ENCODE measurements around the gene DMKN.
"Not testable (repeated sequence)": the region's sequence is repeated elsewhere in the genome, so short reads cannot be mapped to it uniquely, and the experiment has no call there.

DMKN gene

DNA sequence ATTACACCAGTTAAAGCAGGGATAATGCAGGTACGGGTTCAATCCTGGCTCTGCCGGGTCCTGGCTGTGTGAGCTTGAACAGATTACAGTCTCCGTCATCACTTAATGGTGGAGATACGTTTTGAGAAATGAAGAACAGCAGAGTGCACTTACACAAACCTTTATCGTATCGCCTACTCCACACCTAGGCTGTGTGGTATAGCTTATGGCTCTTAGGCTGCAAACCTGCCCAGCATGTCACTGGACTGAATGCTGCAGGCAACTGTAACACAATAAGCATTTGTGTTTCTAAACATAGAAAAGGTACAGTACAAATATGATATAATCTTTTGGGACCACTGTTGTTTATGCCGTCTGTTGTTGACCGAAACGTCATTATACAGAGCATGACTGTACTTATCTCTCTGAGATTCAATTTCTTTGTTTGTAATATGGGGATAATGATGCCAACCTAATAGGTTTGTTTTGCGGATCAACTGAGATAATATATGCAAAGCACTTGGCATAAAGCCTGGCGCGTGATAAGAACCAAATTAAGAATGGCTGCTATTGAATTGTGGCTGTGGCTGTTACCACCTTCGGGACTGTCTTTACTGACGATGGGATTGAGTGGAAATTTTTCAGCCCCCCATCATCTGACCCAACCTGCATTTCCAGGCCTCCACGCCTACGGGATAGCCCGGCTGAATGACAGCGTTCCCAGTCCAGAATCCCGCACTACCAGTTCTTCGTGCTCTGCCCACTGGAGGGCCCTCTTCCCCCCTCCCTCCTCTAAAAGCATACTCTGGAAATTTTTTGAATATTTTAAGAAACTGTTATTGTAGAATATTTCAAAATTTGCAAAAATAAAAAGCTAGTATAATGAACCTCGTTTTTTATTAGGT, 34.4 kb downstream of the DMKN start:
- no peaks in the 10 kb centered on the region for H3K36me3 ChIP-seq (ENCODE audit: insufficient read depth, low read length)
- H3K4me1 ChIP-seq (ENCODE audit: insufficient read depth, low read length, poor library complexity, severe bottlenecking), result no peaks in the 10 kb centered on the region
- no peak for TF ChIP-seq EZH2phosphoT487 (IDR thresholded peaks at IDR 0.05; ENCODE audit: borderline replicate concordance)
- TF ChIP-seq CTCF (conservative IDR thresholded peaks at IDR 0.05; ENCODE audit: low read length), result no peak
- H3K9ac ChIP-seq (ENCODE audit: low read depth, low read length, poor library complexity, severe bottlenecking), result no peak overlapping the region
- H3K4me2 ChIP-seq (ENCODE audit: low read depth, low read length, poor library complexity, severe bottlenecking), result no peak overlapping the region
- H3K9me3 ChIP-seq (ENCODE audit: insufficient read depth, low read depth, low read length), result no peaks in the 10 kb centered on the region
- H3K79me2 ChIP-seq (ENCODE audit: insufficient read depth, low read length), result no peaks in the 10 kb centered on the region
- no peak overlapping the region for H3K4me3 ChIP-seq (ENCODE audit: low read length, poor library complexity, severe bottlenecking)
- H3F3A ChIP-seq (ENCODE audit: low read depth), result no peaks in the 10 kb centered on the region
- H4K20me1 ChIP-seq (ENCODE audit: insufficient read depth, low read length, poor library complexity, severe bottlenecking), result no peaks in the 10 kb centered on the region
- no peak overlapping the region for H2AFZ ChIP-seq (ENCODE audit: low read length)
- H3K27me3 ChIP-seq (ENCODE audit: insufficient read depth, low read length, poor library complexity, severe bottlenecking), result no peaks in the 10 kb centered on the region
- no peaks in the 10 kb centered on the region for H3K9me2 ChIP-seq (replicated peaks; ENCODE audit: low read depth, low read length)

DNA sequence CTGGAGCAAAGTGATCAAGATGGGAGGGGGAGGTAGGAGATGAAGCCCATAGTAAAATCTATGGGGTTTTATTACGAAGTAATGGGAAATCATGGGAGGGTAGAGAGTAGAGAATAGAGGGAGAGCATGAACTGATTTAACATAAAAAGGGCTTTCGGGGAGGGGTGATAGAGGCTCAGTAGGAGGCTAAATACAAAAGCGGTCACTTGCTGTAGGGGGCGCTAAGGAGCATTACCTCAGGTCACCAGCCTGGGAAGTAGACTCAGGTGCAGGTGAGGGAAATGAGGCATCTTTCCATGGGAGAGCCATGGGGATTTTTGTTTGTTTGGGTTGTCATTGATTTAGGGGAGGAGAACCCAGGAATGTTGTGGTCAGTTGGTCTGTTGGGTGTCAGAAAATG, 37.3 kb downstream of the DMKN start:
- no peaks in the 10 kb centered on the region for H3K27me3 ChIP-seq (ENCODE audit: insufficient read depth, low read length, poor library complexity, severe bottlenecking)
- TF ChIP-seq EZH2phosphoT487 (IDR thresholded peaks at IDR 0.05; ENCODE audit: borderline replicate concordance) (no peak), CTCF (conservative IDR thresholded peaks at IDR 0.05; ENCODE audit: low read length) (peak; percentile 69)

GRCh38 chr19:35474594-35474993, 38.9 kb downstream of the DMKN start:
- not testable (repeated sequence) for H4K20me1 ChIP-seq (ENCODE audit: insufficient read depth, low read length, poor library complexity, severe bottlenecking); H3K79me2 ChIP-seq (ENCODE audit: insufficient read depth, low read length); H3K9ac ChIP-seq (ENCODE audit: low read depth, low read length, poor library complexity, severe bottlenecking); H2AFZ ChIP-seq (ENCODE audit: low read length); H3K36me3 ChIP-seq (ENCODE audit: insufficient read depth, low read length); H3K27me3 ChIP-seq (ENCODE audit: insufficient read depth, low read length, poor library complexity, severe bottlenecking); H3K9me2 ChIP-seq (replicated peaks; ENCODE audit: low read depth, low read length); H3K4me2 ChIP-seq (ENCODE audit: low read depth, low read length, poor library complexity, severe bottlenecking); H3F3A ChIP-seq (ENCODE audit: low read depth); H3K4me1 ChIP-seq (ENCODE audit: insufficient read depth, low read length, poor library complexity, severe bottlenecking); H3K4me3 ChIP-seq (ENCODE audit: low read length, poor library complexity, severe bottlenecking); H3K9me3 ChIP-seq (ENCODE audit: insufficient read depth, low read depth, low read length)

More for the DNA sequence above, 37.3 kb downstream of the DMKN start:
- H3K4me2 ChIP-seq (ENCODE audit: low read depth, low read length, poor library complexity, severe bottlenecking), result no peak overlapping the region
- no peaks in the 10 kb centered on the region for H3F3A ChIP-seq (ENCODE audit: low read depth)
- H2AFZ ChIP-seq (ENCODE audit: low read length), result no peak overlapping the region
- no peaks in the 10 kb centered on the region for H4K20me1 ChIP-seq (ENCODE audit: insufficient read depth, low read length, poor library complexity, severe bottlenecking)
- H3K36me3 ChIP-seq (ENCODE audit: insufficient read depth, low read length), result no peaks in the 10 kb centered on the region
- H3K4me1 ChIP-seq (ENCODE audit: insufficient read depth, low read length, poor library complexity, severe bottlenecking), result no peaks in the 10 kb centered on the region
- no peaks in the 10 kb centered on the region for H3K79me2 ChIP-seq (ENCODE audit: insufficient read depth, low read length)
- H3K9ac ChIP-seq (ENCODE audit: low read depth, low read length, poor library complexity, severe bottlenecking), result no peak overlapping the region
- H3K9me2 ChIP-seq (replicated peaks; ENCODE audit: low read depth, low read length), result no peaks in the 10 kb centered on the region
- H3K9me3 ChIP-seq (ENCODE audit: insufficient read depth, low read depth, low read length), result no peaks in the 10 kb centered on the region
- no peak overlapping the region for H3K4me3 ChIP-seq (ENCODE audit: low read length, poor library complexity, severe bottlenecking)

GRCh38 chr19:35474104-35474503, 39.3 kb downstream of the DMKN start:
- Histone ChIP-seq H3K9ac (ENCODE audit: low read depth, low read length, poor library complexity, severe bottlenecking) (no peak overlapping the region), H3K79me2 (ENCODE audit: insufficient read depth, low read length) (no peaks in the 10 kb centered on the region), H3K4me3 (ENCODE audit: low read length, poor library complexity, severe bottlenecking) (no peak overlapping the region), H3F3A (ENCODE audit: low read depth) (no peaks in the 10 kb centered on the region), H3K27me3 (ENCODE audit: insufficient read depth, low read length, poor library complexity, severe bottlenecking) (no peaks in the 10 kb centered on the region), H3K4me1 (ENCODE audit: insufficient read depth, low read length, poor library complexity, severe bottlenecking) (no peaks in the 10 kb centered on the region), H3K9me2 (replicated peaks; ENCODE audit: low read depth, low read length) (no peaks in the 10 kb centered on the region), H3K9me3 (ENCODE audit: insufficient read depth, low read depth, low read length) (no peaks in the 10 kb centered on the region), H3K4me2 (ENCODE audit: low read depth, low read length, poor library complexity, severe bottlenecking) (no peak overlapping the region), H3K36me3 (ENCODE audit: insufficient read depth, low read length) (no peaks in the 10 kb centered on the region), H2AFZ (ENCODE audit: low read length) (no peak overlapping the region), H4K20me1 (ENCODE audit: insufficient read depth, low read length, poor library complexity, severe bottlenecking) (no peaks in the 10 kb centered on the region)
- TF ChIP-seq CTCF (conservative IDR thresholded peaks at IDR 0.05; ENCODE audit: low read length) (no peak), EZH2phosphoT487 (IDR thresholded peaks at IDR 0.05; ENCODE audit: borderline replicate concordance) (no peak)
